DOHH2 (cell line): ENCODE results near the gene MVP.
A peak's percentile ranks its signal among the peaks of the same experiment; 100 is the strongest.

Source experiments
- H3F3A ChIP-seq: fragments of 200-600 bp; sonication (generic), shearing (Covaris generic); 2 replicates; pipeline ENCODE4 v1.6.0; 2016; ENCODE audit warnings: antibody characterized with exemption, mild to moderate bottlenecking; ENCODE audit not compliant: control insufficient read depth, insufficient read depth
- H3K27ac ChIP-seq: fragments of 200-600 bp; sonication (generic); 2 replicates; pipeline ENCODE4 v1.5.1; 2014; ENCODE audit warnings: low read depth, mild to moderate bottlenecking, low read length, moderate library complexity
- H3K27me3 ChIP-seq: fragments of 200-600 bp; sonication (generic); 2 replicates; pipeline ENCODE4 v1.6.1; 2014; ENCODE audit warnings: mild to moderate bottlenecking, low read length, mixed read lengths; ENCODE audit not compliant: control insufficient read depth
- H3K36me3 ChIP-seq: fragments of 200-600 bp; sonication (generic); 2 replicates; pipeline ENCODE4 v1.6.1; 2014; ENCODE audit warnings: mild to moderate bottlenecking, low read length, moderate library complexity, mixed read lengths; ENCODE audit not compliant: control insufficient read depth
- H3K4me1 ChIP-seq: fragments of 200-600 bp; sonication (generic); 2 replicates; pipeline ENCODE4 v1.6.1; 2014; ENCODE audit warnings: mild to moderate bottlenecking, low read length, mixed read lengths; ENCODE audit not compliant: control insufficient read depth
- H3K4me2 ChIP-seq: fragments of 200-600 bp; sonication (generic); 2 replicates; pipeline ENCODE4 v1.6.0; 2014; ENCODE audit warnings: mild to moderate bottlenecking, low read length, moderate library complexity
- H3K4me3 ChIP-seq: fragments of 200-600 bp; sonication (generic); 2 replicates; pipeline ENCODE4 v1.5.1; 2014; ENCODE audit warnings: mild to moderate bottlenecking, low read length, mixed read lengths
- H3K79me2 ChIP-seq: fragments of 200-600 bp; sonication (generic); 2 replicates; pipeline ENCODE4 v1.6.1; 2014; ENCODE audit warnings: mild to moderate bottlenecking, low read length, mixed read lengths; ENCODE audit not compliant: control insufficient read depth
- H3K9me2 ChIP-seq: fragments of 200-600 bp; sonication (generic); replicated peaks from 2 replicates; pipeline ENCODE4 v1.6.1; 2014; ENCODE audit warnings: mild to moderate bottlenecking, low read length, mixed read lengths; ENCODE audit not compliant: control insufficient read depth
- H3K9me3 ChIP-seq: fragments of 200-600 bp; sonication (generic); 2 replicates; pipeline ENCODE4 v1.6.1; 2014; ENCODE audit warnings: antibody characterized with exemption, low read length, mixed read lengths; ENCODE audit not compliant: control insufficient read depth, insufficient read depth
- H4K20me1 ChIP-seq: fragments of 200-600 bp; sonication (generic); 2 replicates; pipeline ENCODE4 v1.6.0; 2014; ENCODE audit warnings: low read depth, mild to moderate bottlenecking, antibody characterized with exemption, low read length, moderate library complexity; ENCODE audit not compliant: control insufficient read depth, insufficient read depth
- EZH2phosphoT487 ChIP-seq: fragments of 200-600 bp; sonication (generic); IDR thresholded peaks from 2 replicates; pipeline ENCODE4 v1.6.1; 2017; ENCODE audit warnings: borderline replicate concordance, mild to moderate bottlenecking, antibody characterized with exemption, low read length, moderate library complexity, mixed read lengths
- TF ChIP-seq, protein P1 (sequence below): fragments of 200-600 bp; sonication (generic); IDR thresholded peaks from one replicate; pipeline ENCODE4 v1.5.1; 2014; ENCODE audit warnings: antibody characterized with exemption, mild to moderate bottlenecking, low read depth, low read length; ENCODE audit not compliant: poor library complexity, severe bottlenecking

Gene MVP

DNA sequence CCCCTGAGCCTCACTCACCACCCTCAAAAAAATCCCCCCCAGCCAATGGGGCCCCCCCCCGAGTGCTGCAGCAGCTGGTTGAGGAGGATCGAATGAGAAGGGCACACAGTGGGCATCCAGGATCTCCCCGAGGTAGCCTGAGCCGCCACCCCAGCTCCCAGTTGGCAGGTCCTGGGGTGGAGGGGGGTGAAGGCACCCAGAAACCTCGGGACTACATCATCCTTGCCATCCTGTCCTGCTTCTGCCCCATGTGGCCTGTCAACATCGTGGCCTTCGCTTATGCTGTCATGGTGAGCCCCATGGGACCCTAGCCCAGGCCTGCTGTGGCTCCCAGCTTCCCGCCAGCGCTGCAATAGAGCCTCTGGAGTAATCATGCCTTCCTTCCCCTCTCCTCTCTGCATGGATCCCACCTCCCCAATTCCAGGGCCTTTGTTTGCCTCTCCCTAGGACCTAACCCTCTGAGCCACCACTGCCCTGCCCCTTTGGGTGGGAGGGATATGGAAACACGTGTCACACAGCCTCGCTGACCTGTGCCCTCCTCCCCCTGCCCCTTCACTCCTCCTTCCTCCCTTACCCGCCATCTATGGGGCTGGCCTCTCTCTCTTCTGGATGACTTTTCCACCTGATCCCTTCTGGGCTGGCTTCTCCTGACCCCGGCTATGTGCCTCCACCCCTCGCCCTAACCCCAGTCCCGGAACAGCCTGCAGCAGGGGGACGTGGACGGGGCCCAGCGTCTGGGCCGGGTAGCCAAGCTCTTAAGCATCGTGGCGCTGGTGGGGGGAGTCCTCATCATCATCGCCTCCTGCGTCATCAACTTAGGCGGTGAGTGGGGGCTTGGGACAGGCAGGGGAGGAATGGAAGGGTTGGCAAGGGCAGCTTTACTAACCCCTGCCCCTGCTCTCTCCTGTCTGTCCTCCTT, 6.4 kb upstream of the MVP start:
- Histone ChIP-seq H3K4me2 (peak overlapping the region; percentile 98), H3K36me3 (peaks cover 39% of the 10 kb centered on the region), H3K9me2 (no peaks in the 10 kb centered on the region), H3K27ac (peak overlapping the region; percentile 89; the same call in 1 of the 2 replicates), H3K27me3 (no peaks in the 10 kb centered on the region), H4K20me1 (peaks cover 20% of the 10 kb centered on the region), H3K9me3 (no peaks in the 10 kb centered on the region), H3K4me1 (peaks cover 80% of the 10 kb centered on the region), H3K4me3 (peak overlapping the region; percentile 93), H3K79me2 (peaks cover 35% of the 10 kb centered on the region), H3F3A (peaks cover 13% of the 10 kb centered on the region)
- TF ChIP-seq, protein P1, sequence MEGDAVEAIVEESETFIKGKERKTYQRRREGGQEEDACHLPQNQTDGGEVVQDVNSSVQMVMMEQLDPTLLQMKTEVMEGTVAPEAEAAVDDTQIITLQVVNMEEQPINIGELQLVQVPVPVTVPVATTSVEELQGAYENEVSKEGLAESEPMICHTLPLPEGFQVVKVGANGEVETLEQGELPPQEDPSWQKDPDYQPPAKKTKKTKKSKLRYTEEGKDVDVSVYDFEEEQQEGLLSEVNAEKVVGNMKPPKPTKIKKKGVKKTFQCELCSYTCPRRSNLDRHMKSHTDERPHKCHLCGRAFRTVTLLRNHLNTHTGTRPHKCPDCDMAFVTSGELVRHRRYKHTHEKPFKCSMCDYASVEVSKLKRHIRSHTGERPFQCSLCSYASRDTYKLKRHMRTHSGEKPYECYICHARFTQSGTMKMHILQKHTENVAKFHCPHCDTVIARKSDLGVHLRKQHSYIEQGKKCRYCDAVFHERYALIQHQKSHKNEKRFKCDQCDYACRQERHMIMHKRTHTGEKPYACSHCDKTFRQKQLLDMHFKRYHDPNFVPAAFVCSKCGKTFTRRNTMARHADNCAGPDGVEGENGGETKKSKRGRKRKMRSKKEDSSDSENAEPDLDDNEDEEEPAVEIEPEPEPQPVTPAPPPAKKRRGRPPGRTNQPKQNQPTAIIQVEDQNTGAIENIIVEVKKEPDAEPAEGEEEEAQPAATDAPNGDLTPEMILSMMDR = no peak
- no peak for TF ChIP-seq EZH2phosphoT487

GRCh38 chr16:29814592-29814991, 5.7 kb upstream of the MVP start:
- no peaks in the 10 kb centered on the region for H3K9me3 ChIP-seq
- H3K4me1 ChIP-seq = peaks cover 80% of the 10 kb centered on the region
- H3K27me3 ChIP-seq = no peaks in the 10 kb centered on the region
- peaks cover 15% of the 10 kb centered on the region; the same call in 1 of the 2 replicates for H4K20me1 ChIP-seq
- TF ChIP-seq, protein P1 = no peak
- no peak for TF ChIP-seq EZH2phosphoT487
- H3K27ac ChIP-seq = peak overlapping the region; percentile 89
- peaks cover 13% of the 10 kb centered on the region for H3F3A ChIP-seq
- H3K9me2 ChIP-seq = no peaks in the 10 kb centered on the region
- H3K36me3 ChIP-seq = peaks cover 39% of the 10 kb centered on the region
- peak overlapping the region; percentile 98 for H3K4me2 ChIP-seq
- H3K79me2 ChIP-seq = peaks cover 35% of the 10 kb centered on the region
- H3K4me3 ChIP-seq = peak overlapping the region; percentile 93

GRCh38 chr16:29815032-29815721, 5.1 kb upstream of the MVP start:
- peaks cover 13% of the 10 kb centered on the region for H3F3A ChIP-seq
- peak overlapping the region; percentile 89 for H3K27ac ChIP-seq

More at GRCh38 chr16:29815032-29815721, 5.1 kb upstream of the MVP start:
- H3K9me3 ChIP-seq = no peaks in the 10 kb centered on the region
- peaks cover 39% of the 10 kb centered on the region for H3K36me3 ChIP-seq
- peak overlapping the region; percentile 93 for H3K4me3 ChIP-seq
- H3K4me1 ChIP-seq = peaks cover 80% of the 10 kb centered on the region
- H3K9me2 ChIP-seq = no peaks in the 10 kb centered on the region
- peaks cover 15% of the 10 kb centered on the region; the same call in 1 of the 2 replicates for H4K20me1 ChIP-seq
- H3K4me2 ChIP-seq = peak overlapping the region; percentile 98
- H3K27me3 ChIP-seq = no peaks in the 10 kb centered on the region
- TF ChIP-seq, protein P1 = no peak
- no peak for TF ChIP-seq EZH2phosphoT487
- peaks cover 38% of the 10 kb centered on the region for H3K79me2 ChIP-seq
